Gastroesophageal sphincter (tissue), 3 donors: ENCODE measurements around the gene AURKAIP1.

Experiments
- CTCF ChIP-seq, 4 experiments: fragments of 200-600 bp in 2 of 4; fragments of 450-650 bp in 2 of 4; sonication (generic) in 1 of 4; IDR thresholded peaks; one replicate each; pipeline ENCODE4 v1.5.1; 2017 to 2019; ENCODE audit warnings: antibody characterized with exemption in 4 of 4, mild to moderate bottlenecking in 2 of 4, moderate library complexity in 2 of 4
- POLR2A ChIP-seq, 2 donors: fragments of 450-650 bp; IDR thresholded peaks; one replicate each; pipeline ENCODE4 v1.6.1; 2017; ENCODE audit warnings: antibody characterized with exemption in 2 of 2, mild to moderate bottlenecking in 2 of 2, moderate library complexity in 1 of 2

GRCh38 chr1:1347026-1347595 is 27.9 kb downstream of the AURKAIP1 start:
- TF ChIP-seq POLR2A (IDR thresholded peaks at IDR 0.05) (no peak), CTCF (IDR thresholded peaks at IDR 0.05) (no peak)
